Esophagus squamous epithelium (tissue), 4 donors: ENCODE results near the gene ST6GALNAC3.

Source experiments
- CTCF ChIP-seq, 6 experiments: fragments of 450-650 bp in 4 of 6; fragments of 200-600 bp in 2 of 6; sonication (generic) in 2 of 6; IDR thresholded peaks; one replicate each; pipeline ENCODE4 v1.5.1; 2016 to 2019; ENCODE audit warnings: antibody characterized with exemption in 6 of 6, mild to moderate bottlenecking in 4 of 6, moderate library complexity in 4 of 6
- POLR2A ChIP-seq, 4 donors: fragments of 450-650 bp; IDR thresholded peaks; one replicate each; pipeline ENCODE4 v1.6.1; 2017; ENCODE audit warnings: antibody characterized with exemption in 4 of 4, mild to moderate bottlenecking in 4 of 4, moderate library complexity in 3 of 4

DNA sequence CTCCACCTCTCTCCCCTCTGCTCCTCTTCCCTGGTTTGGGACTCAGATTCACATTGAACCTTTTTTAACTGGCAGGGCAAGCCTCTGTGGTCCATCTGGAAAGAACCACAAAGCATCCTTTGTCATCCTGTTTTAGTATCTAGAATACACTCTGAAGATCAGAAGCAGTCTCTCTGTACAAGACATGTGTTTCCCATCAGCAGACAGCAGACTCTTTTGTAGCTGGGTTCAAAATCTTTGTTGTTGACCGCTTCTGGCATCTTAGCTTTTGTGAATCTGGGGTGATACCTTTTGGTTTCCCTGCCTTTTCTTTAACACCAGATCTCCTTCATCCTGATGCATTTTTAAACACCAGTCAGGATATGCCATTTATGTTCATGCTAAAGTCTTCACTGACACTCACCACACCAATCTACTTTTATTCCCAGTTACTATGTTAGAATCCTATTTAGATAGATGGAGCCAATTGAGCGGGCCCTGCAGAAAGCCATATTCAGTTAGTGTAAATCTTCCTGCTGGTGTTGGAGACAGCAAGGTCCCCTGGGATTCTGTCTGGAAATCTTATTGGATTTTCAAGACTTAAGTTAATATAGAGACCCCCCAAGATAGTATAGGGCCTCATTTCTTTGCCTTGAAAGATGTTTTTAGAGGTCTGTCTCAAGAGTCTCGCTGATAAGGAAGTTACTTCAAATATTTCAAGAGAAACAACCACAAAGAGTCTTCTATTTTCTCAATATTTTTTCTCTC is 51.1 kb downstream of the ST6GALNAC3 start:
- no peak for TF ChIP-seq CTCF (IDR thresholded peaks at IDR 0.05)
- no peak for TF ChIP-seq POLR2A (IDR thresholded peaks at IDR 0.05)
